Mammary epithelial cell (primary cell): ENCODE data around the gene UQCRQ.

Experiments
- EZH2 ChIP-seq: IDR thresholded peaks from 2 replicates; pipeline ENCODE4 v1.6.1; 2012; ENCODE audit warnings: low read length, inconsistent platforms, borderline replicate concordance
- TF ChIP-seq, protein P1 (sequence below), 2 donors: IDR thresholded peaks in 1 of 2; conservative IDR thresholded peaks in 1 of 2; 2 replicates each; pipeline ENCODE4 v1.5.1; 2011 to 2012; ENCODE audit warnings: inconsistent platforms in 2 of 2, low read length in 2 of 2, mild to moderate bottlenecking in 2 of 2, control low read depth in 1 of 2, low read depth in 1 of 2; ENCODE audit not compliant: insufficient read depth in 1 of 2; ENCODE audit errors: extremely low read depth in 1 of 2

- TF ChIP-seq EZH2 = no peak
- TF ChIP-seq, protein P1, sequence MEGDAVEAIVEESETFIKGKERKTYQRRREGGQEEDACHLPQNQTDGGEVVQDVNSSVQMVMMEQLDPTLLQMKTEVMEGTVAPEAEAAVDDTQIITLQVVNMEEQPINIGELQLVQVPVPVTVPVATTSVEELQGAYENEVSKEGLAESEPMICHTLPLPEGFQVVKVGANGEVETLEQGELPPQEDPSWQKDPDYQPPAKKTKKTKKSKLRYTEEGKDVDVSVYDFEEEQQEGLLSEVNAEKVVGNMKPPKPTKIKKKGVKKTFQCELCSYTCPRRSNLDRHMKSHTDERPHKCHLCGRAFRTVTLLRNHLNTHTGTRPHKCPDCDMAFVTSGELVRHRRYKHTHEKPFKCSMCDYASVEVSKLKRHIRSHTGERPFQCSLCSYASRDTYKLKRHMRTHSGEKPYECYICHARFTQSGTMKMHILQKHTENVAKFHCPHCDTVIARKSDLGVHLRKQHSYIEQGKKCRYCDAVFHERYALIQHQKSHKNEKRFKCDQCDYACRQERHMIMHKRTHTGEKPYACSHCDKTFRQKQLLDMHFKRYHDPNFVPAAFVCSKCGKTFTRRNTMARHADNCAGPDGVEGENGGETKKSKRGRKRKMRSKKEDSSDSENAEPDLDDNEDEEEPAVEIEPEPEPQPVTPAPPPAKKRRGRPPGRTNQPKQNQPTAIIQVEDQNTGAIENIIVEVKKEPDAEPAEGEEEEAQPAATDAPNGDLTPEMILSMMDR (conservative IDR thresholded peaks at IDR 0.05 in 1 of 2, IDR thresholded peaks at IDR 0.05 in 1 of 2; ENCODE audit: extremely low read depth in 1 of 2, insufficient read depth in 1 of 2, low read depth in 1 of 2, low read length in 2 of 2) = no peak
Observed at GRCh38 chr5:132916086-132916485, 49.6 kb downstream of the UQCRQ start.
